CD4-positive, alpha-beta T cell treated with Interleukin-17A for 1 hour (primary cell): Measurements from ENCODE around the gene AFAP1.

ENCODE experiments used
- DNase-seq: peaks from one replicate; pipeline ENCODE4 v3.0.0-alpha.2; 2020

AFAP1 gene

DNA sequence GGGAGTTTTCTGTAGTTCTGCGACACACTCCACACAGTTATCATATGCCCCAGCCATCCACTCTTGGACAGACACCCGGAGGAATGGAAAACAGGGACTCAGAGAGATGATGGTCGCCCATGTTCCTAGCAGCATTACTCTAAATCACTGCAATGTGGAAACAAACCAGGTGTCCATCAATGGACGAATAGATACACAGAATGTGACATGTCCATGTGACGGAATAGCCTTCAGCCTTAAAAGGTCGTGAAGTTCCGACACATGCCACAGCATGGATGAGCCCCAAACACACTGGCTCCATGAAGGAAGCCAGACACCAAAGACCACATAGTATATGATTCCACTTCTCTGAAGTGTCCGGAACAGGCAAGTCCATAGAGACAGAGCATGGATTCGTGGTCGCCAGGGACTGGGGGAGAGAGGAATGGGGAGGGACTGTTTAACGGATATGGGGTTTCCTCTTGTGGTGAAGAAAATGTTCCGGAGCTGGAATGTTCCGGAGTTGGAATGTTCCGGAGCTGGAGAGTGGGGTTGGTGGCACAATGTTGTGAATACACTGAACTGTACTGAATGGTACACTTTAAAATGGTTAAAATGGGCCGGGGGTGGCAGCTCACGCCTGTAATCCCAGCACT lies 28.7 kb upstream of the AFAP1 start:
- DNase-seq = no peak

GRCh38 chr4:7967501-7968261 lies 28.0 kb upstream of the AFAP1 start:
- DNase-seq = peak; percentile 16

- DNase-seq = no peak
Measured at GRCh38 chr4:7967063-7967440, 27.4 kb upstream of the AFAP1 start.

- no peak for DNase-seq
Measured at GRCh38 chr4:7966281-7967062, 26.8 kb upstream of the AFAP1 start.

- DNase-seq = peak; percentile 79
Measured at GRCh38 chr4:7964890-7965662, 25.4 kb upstream of the AFAP1 start.

- DNase-seq = peak; percentile 73
Measured at GRCh38 chr4:7964459-7964858, 24.8 kb upstream of the AFAP1 start.

DNA sequence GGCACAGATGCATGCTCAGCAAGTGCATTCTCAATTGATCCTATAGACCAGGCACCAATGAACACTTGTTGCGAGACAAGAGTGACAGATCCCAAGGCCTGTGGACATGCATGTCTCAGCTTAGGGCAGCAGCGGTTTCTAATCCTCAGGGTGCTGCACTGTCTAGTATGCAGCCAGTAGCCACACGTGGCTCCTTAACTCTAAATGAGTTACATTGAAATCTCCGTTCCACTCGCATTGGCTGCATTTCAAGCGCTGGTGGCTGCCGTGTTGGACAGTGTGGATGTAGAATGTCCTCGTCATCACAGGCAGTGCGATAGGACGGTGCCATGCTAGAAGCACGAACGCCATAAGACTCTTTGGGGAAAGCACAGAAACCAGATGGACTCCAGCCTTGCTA lies 24.0 kb upstream of the AFAP1 start:
- no peak for DNase-seq

GRCh38 chr4:7962609-7963508 lies 23.2 kb upstream of the AFAP1 start:
- no peak for DNase-seq

DNA sequence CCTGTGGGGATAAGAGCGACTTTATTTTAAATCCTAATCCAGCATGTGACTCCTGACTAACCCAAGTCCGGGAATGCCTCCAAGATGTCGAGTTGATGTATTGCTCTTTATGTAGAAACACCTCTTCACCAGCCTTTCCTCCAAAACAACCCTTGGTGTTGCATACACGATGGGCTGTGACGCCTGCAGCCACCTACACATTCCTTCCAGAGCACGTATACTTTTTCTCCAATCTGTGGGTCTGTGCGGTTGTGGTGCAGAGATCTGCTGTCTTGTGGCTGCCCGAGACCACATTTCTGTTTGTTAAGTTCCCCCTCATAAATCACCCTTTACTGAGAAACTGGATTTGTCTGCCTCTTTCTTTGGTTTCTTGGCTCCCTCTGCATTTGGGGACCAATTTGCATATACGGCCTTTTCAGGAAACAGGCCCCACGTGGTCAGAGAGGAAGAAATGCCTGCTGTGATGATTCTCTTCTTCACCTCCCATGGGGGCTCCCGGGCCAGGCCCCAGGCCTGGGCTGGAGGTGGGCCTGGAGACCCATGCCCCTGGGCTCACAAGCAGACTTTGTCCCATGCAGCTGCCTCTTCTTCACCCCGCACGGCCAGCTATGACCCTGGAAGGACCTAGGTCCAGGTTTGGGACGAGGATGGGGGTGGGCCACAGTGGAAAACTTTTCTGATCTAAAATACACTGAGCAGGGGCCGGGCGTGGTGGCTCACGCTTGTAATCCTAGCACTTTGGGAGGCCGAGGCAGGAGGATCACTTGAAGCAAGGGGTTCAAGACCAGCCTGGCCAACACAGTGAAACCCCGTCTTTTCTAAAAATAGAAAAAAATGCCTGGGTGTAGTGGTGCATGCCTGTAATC lies 21.4 kb upstream of the AFAP1 start:
- peak; percentile 37 for DNase-seq

GRCh38 chr4:7960017-7960789 lies 20.5 kb upstream of the AFAP1 start:
- no peak for DNase-seq

DNA sequence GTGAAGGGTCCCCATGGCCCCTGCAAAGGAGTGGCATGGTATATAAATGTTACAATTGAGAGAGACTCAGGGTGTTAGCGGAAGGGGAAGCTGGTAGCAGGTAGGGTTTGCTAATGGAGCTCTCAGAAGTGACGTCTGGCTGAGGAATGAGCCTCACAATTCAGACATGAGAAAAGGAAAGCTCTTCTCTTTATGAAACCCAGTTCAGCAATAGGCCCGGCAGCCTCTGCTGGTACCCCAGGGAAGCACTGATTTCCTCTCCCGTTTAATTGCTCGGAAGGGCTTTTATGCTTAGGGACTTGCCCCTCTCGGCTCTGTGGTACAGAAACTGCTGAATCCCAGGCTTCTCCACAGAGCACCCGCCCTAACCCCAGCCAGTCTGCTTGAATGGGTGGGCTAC lies 19.4 kb upstream of the AFAP1 start:
- no peak for DNase-seq

GRCh38 chr4:7956934-7957656 lies 17.4 kb upstream of the AFAP1 start:
- DNase-seq = no peak

GRCh38 chr4:7956270-7956808 lies 16.7 kb upstream of the AFAP1 start:
- DNase-seq = no peak

DNA sequence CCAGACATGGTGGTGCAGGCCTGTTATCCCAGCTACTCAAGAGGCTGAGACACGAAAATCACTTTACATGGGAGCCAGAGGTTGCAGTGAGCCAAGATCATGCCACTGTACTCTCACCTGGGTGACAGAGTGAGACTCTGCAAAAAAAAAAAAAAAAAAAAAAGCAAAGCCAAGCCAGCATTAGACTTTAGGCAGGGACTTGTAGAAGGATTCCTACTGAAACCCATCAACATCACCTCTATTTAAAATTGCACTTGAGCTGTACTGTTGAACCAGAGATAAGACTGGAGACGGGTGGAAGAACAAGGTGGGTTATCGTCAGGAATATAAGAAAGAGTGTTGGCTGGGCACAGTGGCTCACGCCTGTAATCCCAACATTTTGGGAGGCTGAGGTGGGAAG lies 15.7 kb upstream of the AFAP1 start:
- DNase-seq = no peak

GRCh38 chr4:7952615-7953014 lies 13.0 kb upstream of the AFAP1 start:
- no peak for DNase-seq

DNA sequence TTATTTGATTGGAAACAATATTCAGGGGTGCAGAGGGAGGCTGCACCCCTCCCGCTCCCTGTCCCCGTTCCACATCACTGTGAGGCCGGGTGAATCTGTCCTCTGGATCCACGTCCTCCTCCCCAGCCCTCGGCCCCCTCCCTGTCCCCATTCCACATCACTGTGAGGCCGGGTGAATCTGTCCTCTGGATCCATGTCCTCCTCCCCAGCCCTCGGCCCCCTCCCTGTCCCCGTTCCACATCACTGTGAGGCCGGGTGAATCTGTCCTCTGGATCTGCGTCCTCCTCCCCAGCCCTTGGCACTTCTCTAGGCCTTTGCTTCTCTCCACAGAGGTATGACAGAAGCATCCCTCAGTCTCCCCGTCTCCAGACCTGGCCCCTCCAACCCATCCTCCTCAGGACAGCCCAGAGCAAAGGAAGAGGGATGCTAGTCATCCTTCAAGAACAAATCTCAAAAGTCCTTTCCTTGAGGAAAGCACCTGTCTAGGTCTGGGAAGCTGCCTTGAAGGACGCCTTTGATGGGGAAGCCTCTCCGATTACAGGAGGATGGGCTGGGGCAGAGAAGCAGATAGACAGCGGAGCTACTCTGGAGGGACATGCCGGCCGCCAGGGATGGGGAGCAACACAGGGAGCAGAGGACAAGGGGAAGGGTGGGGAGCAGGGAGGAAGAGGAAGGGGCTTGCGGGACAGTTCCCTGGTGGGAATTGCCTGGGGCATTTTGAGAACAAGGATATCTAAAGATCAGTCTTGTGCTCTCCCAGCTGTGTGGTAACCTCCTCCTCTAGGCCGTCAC lies 10.8 kb upstream of the AFAP1 start:
- DNase-seq = no peak

GRCh38 chr4:7949759-7950158 lies 10.1 kb upstream of the AFAP1 start:
- no peak for DNase-seq

GRCh38 chr4:7947927-7948326 lies 8.3 kb upstream of the AFAP1 start:
- DNase-seq = peak; percentile 36
